Activated CD4-positive, alpha-beta memory T cell treated with anti-CD3 and anti-CD28 coated beads, Interleukin-2, amount 10 ng/mL, durations not matched to agents 7 days and 5 days (primary cell): ENCODE data around the gene ADA. TPM values are rescaled to one million over a fixed set of nuclear protein-coding genes. Genes with fewer than 3 reads are reported as not detected.
A peak's percentile ranks its signal among the peaks of the same experiment; 100 is the strongest.
"Not testable (repeated sequence)": the region's sequence is repeated elsewhere in the genome, so short reads cannot be mapped to it uniquely, and the experiment has no call there.

Experiments
- CTCF ChIA-PET: fragments of 350-600 bp; sonication (Branson Sonifier 250); formaldehyde crosslinking; loops from one replicate; lab custom pipeline; 2021; ENCODE audit warnings: antibody characterized with exemption, inconsistent platforms; lab: Charles Lee
- POLR2A ChIA-PET: fragments of 350-600 bp; sonication (Branson Sonifier 250); formaldehyde crosslinking; loops from one replicate; lab custom pipeline; 2021; ENCODE audit warnings: antibody characterized with exemption; lab: Charles Lee
- DNase-seq: peaks from one replicate; pipeline ENCODE4 v3.0.0-alpha.2; 2020
- H3K27ac Mint-ChIP-seq: one replicate; pipeline ENCODE4 v1.8.0; 2021; ENCODE audit warnings: mild to moderate bottlenecking, mixed read lengths
- H3K27me3 Mint-ChIP-seq: one replicate; pipeline ENCODE4 v1.8.0; 2021; ENCODE audit warnings: mixed read lengths
- H3K36me3 Mint-ChIP-seq: one replicate; pipeline ENCODE4 v1.8.0; 2021; ENCODE audit warnings: low read depth, mixed read lengths
- H3K4me1 Mint-ChIP-seq: one replicate; pipeline ENCODE4 v1.8.0; 2021; ENCODE audit warnings: mixed read lengths
- H3K4me3 Mint-ChIP-seq: one replicate; pipeline ENCODE4 v1.8.0; 2021; ENCODE audit warnings: mild to moderate bottlenecking, mixed read lengths
- H3K9me3 Mint-ChIP-seq: one replicate; pipeline ENCODE4 v1.8.0; 2021; ENCODE audit warnings: mixed read lengths
- total RNA-seq, 2 experiments: library from RNA; stranded (reverse); gene quantifications; one replicate each; pipeline ENCODE4 v1.2.3, GENCODE V29; 2021

ADA gene
- total RNA-seq, 2 experiments from 2014 or later, result 79.0 to 79.7 TPM

DNA sequence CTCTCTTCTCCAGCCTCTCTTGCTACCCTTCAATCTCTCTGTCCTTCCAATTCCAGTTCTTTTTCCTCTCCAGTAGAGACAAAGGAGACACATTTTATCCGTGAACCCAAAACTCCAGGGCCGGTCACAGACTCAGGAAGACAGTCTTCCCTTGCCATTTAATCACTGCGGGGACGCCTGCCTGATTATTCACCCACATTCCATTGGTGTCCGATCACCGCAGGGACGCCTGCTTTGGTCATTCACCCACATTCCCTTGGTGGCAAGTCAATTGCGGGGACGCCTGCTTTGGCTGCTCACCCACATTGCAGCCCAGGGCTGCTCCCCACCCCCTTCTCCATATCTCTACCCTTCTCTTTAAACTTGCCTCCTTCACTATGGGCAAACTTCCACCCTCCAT lies 19.4 kb upstream of the ADA start:
- H3K27me3 Mint-ChIP-seq, H3K27ac Mint-ChIP-seq, H3K36me3 Mint-ChIP-seq, H3K9me3 Mint-ChIP-seq, DNase-seq, H3K4me1 Mint-ChIP-seq: not testable (repeated sequence)
- POLR2A ChIA-PET, result interaction anchor here (1.7 to 2.2 kb wide), 3 partner anchors 18 to 28 kb away, joined by 4 to 9 read pairs (median 9); no protein-coding TSS in a partner anchor
- CTCF ChIA-PET, result interaction anchor here (1.8 kb wide), 1 partner anchor 20 kb away, joined by 8 read pairs; no protein-coding TSS in a partner anchor
- peak overlapping the region; percentile 82 for H3K4me3 Mint-ChIP-seq

GRCh38 chr20:44666066-44666465 lies 14.6 kb upstream of the ADA start:
- H3K36me3 Mint-ChIP-seq, result peaks cover 6% of the 10 kb centered on the region
- no peak overlapping the region for H3K4me3 Mint-ChIP-seq
- H3K27me3 Mint-ChIP-seq, result no peaks in the 10 kb centered on the region
- no peak for DNase-seq
- H3K4me1 Mint-ChIP-seq, result peaks cover 8% of the 10 kb centered on the region
- H3K27ac Mint-ChIP-seq, result no peak overlapping the region
- no peaks in the 10 kb centered on the region for H3K9me3 Mint-ChIP-seq
- ChIA-PET POLR2A (interaction anchor here (1.5 kb wide), 1 partner anchor 15 kb away, joined by 4 read pairs; the partner anchor contains the start of gene ADA), CTCF (interaction anchor here (0.5 to 1.6 kb wide), 4 partner anchors 17 to 82 kb away, joined by 3 to 5 read pairs (median 4); no protein-coding TSS in a partner anchor)

DNA sequence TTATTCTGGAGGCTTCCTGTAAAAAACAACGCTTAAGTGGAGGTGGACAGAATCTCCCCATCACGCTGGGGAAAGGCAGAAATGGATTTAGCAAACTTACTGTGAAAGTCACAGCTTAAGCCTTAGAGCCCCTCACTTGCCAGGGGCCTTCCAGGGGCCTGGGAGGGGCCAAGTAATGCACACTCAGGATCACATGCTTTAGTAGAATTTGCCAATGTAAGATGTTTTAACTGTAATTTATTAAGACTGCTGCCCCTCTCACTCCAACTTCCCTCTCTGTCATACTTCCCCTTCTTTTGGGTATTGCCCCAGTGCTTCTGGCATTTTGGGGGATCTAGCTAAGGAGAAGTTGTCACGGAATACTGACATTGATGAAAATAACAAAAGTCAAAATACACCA lies 12.6 kb upstream of the ADA start:
- POLR2A ChIA-PET, result no interaction called here
- no peak for DNase-seq
- Mint-ChIP-seq H3K9me3 (no peaks in the 10 kb centered on the region), H3K27me3 (no peaks in the 10 kb centered on the region), H3K4me3 (no peak overlapping the region), H3K27ac (no peak overlapping the region), H3K36me3 (peaks cover 18% of the 10 kb centered on the region), H3K4me1 (peaks cover 9% of the 10 kb centered on the region)
- CTCF ChIA-PET, result interaction anchor here (1.1 kb wide), 1 partner anchor 20 kb away, joined by 3 read pairs; no protein-coding TSS in a partner anchor

DNA sequence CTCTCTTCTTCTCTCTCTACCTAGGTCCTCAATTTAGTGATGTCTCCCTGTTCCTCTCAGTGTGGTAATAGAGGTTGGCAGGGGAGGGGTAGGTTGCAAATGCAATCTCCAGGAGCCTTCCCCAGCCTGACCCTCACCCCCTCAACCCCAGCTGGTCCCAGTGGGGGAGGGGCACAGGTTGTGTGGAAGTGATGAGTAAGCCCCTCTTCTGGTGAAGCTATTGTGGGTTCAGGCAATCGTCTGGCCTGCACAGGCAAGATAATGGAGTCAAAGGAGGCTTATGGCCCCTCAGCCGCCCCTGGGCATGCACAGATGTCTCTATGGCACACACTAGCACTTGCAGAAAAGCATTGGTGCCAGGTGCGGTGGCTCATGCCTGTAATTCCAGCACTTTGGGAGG lies 10.8 kb upstream of the ADA start:
- peaks cover 30% of the 10 kb centered on the region for H3K36me3 Mint-ChIP-seq
- H3K4me1 Mint-ChIP-seq, result peaks cover 6% of the 10 kb centered on the region
- no peaks in the 10 kb centered on the region for H3K9me3 Mint-ChIP-seq
- H3K27ac Mint-ChIP-seq, result no peak overlapping the region
- POLR2A ChIA-PET, result interaction anchor here (1.4 kb wide), 1 partner anchor 9 kb away, joined by 3 read pairs; no protein-coding TSS in a partner anchor
- no peak overlapping the region for H3K4me3 Mint-ChIP-seq
- no peaks in the 10 kb centered on the region for H3K27me3 Mint-ChIP-seq
- CTCF ChIA-PET, result interaction anchor here (0.5 to 1.5 kb wide), 3 partner anchors 9 to 276 kb away, joined by 3 to 5 read pairs (median 3); no protein-coding TSS in a partner anchor
- DNase-seq, result no peak

DNA sequence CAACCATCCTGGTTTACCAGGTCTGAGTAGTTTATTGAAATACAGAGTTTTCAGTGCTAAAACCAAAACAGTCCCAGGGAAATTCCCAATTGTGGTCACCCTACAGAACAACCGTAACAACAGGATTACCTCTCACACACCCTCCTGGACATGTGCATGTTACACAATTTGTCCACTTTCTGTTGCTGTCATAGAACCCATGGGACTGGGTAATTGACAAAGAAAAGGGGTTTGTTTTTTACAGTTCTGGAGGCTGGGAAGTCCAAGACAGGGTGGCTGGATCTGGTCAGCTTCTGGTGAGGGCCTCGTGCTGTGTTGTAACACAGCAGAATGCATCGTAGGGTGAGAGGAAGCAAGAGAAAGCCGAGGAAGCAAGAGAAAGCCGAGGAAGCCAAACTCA lies 9.1 kb upstream of the ADA start:
- Mint-ChIP-seq H3K9me3 (no peaks in the 10 kb centered on the region), H3K36me3 (peaks cover 30% of the 10 kb centered on the region), H3K4me3 (no peak overlapping the region), H3K27ac (no peak overlapping the region), H3K4me1 (peaks cover 4% of the 10 kb centered on the region), H3K27me3 (no peaks in the 10 kb centered on the region)
- DNase-seq, result no peak
- POLR2A ChIA-PET, result no interaction called here
- CTCF ChIA-PET, result no interaction called here

DNA sequence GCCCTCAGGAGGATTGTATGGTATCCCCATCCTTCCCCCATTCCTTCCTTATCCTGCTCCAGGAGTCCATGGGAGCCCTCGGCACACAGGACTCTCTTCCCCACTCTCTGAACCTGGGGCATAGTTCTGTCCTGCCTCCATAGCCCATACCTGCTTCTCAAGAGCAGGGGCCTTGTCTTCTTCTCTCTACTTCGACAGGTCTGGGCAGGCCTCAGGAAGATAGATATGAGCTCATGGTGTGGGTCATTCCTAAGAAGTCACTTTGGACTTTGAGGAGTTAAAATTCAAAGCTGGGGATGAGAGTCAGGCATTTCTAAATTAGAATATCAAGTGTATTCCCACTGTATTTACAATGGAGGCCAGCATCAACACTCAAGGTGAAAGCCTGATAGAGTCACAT lies 8.4 kb upstream of the ADA start:
- H3K4me1 Mint-ChIP-seq, result peaks cover 4% of the 10 kb centered on the region
- H3K27ac Mint-ChIP-seq, result no peak overlapping the region
- CTCF ChIA-PET, result no interaction called here

GRCh38 chr20:44658810-44659209 lies 7.3 kb upstream of the ADA start:
- POLR2A ChIA-PET, result no interaction called here
- H3K9me3 Mint-ChIP-seq, result no peaks in the 10 kb centered on the region
- CTCF ChIA-PET, result no interaction called here
- H3K4me1 Mint-ChIP-seq, result peaks cover 4% of the 10 kb centered on the region
- no peak overlapping the region for H3K27ac Mint-ChIP-seq
- DNase-seq, result no peak
- peaks cover 34% of the 10 kb centered on the region for H3K36me3 Mint-ChIP-seq
- H3K4me3 Mint-ChIP-seq, result no peak overlapping the region
- no peaks in the 10 kb centered on the region for H3K27me3 Mint-ChIP-seq

More for the DNA sequence above, 8.4 kb upstream of the ADA start:
- H3K9me3 Mint-ChIP-seq, result no peaks in the 10 kb centered on the region
- H3K36me3 Mint-ChIP-seq, result peaks cover 30% of the 10 kb centered on the region
- no peak overlapping the region for H3K4me3 Mint-ChIP-seq
- POLR2A ChIA-PET, result no interaction called here
- no peak for DNase-seq
- no peaks in the 10 kb centered on the region for H3K27me3 Mint-ChIP-seq

- Mint-ChIP-seq H3K27ac (no peak overlapping the region), H3K4me3 (no peak overlapping the region), H3K27me3 (no peaks in the 10 kb centered on the region), H3K9me3 (no peaks in the 10 kb centered on the region), H3K36me3 (peaks cover 40% of the 10 kb centered on the region), H3K4me1 (peaks cover 13% of the 10 kb centered on the region)
- POLR2A ChIA-PET, result no interaction called here
- CTCF ChIA-PET, result no interaction called here
- no peak for DNase-seq
Measured at GRCh38 chr20:44657875-44658274, 6.4 kb upstream of the ADA start.

GRCh38 chr20:44656448-44656847 lies 4.9 kb upstream of the ADA start:
- ChIA-PET POLR2A (interaction anchor here (1.1 kb wide), 1 partner anchor 11 kb away, joined by 3 read pairs; no protein-coding TSS in a partner anchor), CTCF (interaction anchor here (0.8 kb wide), 1 partner anchor 53 kb away, joined by 3 read pairs; no protein-coding TSS in a partner anchor)
- H3K27me3 Mint-ChIP-seq, result no peaks in the 10 kb centered on the region
- no peak for DNase-seq
- H3K9me3 Mint-ChIP-seq, result no peaks in the 10 kb centered on the region
- H3K4me3 Mint-ChIP-seq, result no peak overlapping the region
- peaks cover 38% of the 10 kb centered on the region for H3K36me3 Mint-ChIP-seq
- H3K27ac Mint-ChIP-seq, result no peak overlapping the region
- peaks cover 16% of the 10 kb centered on the region for H3K4me1 Mint-ChIP-seq

DNA sequence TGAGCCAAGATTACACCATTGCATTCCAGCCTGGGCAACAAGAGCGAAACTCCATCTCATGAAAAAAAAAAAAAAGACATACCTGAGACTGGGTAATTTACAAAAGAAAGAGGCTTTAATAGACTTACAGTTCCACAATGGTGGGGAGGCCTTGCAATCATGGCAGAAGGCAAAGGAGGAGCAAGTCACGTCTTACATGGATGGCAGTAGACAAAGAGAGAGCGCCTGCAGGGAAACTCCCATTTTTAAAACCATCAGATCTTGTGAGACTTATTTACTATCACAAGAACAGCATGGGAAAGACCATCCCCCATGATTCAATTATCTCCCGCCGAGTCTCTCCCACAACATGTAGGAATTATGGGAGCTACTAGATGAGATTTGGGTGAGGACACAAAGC lies 2.7 kb upstream of the ADA start:
- peaks cover 30% of the 10 kb centered on the region for H3K36me3 Mint-ChIP-seq
- ChIA-PET CTCF (interaction anchor here (1.5 to 1.6 kb wide), 2 partner anchors 11 to 29 kb away, joined by 5 to 6 read pairs; no protein-coding TSS in a partner anchor), POLR2A (interaction anchor here (1.2 to 1.8 kb wide), 2 partner anchors 10 to 12 kb away, joined by 4 to 10 read pairs; no protein-coding TSS in a partner anchor)
- H3K27ac Mint-ChIP-seq, H3K27me3 Mint-ChIP-seq, H3K4me3 Mint-ChIP-seq, H3K9me3 Mint-ChIP-seq, DNase-seq: not testable (repeated sequence)
- peaks cover 28% of the 10 kb centered on the region for H3K4me1 Mint-ChIP-seq

GRCh38 chr20:44653546-44653945 lies 2.0 kb upstream of the ADA start:
- CTCF ChIA-PET, result interaction anchor here (0.9 to 1.6 kb wide), 3 partner anchors 9 to 30 kb away, joined by 3 to 7 read pairs (median 6); no protein-coding TSS in a partner anchor
- Mint-ChIP-seq H3K36me3 (peaks cover 30% of the 10 kb centered on the region), H3K27me3 (no peaks in the 10 kb centered on the region), H3K4me1 (peaks cover 35% of the 10 kb centered on the region), H3K4me3 (peak overlapping the region; percentile 56), H3K9me3 (no peaks in the 10 kb centered on the region), H3K27ac (no peak overlapping the region)
- POLR2A ChIA-PET, result interaction anchor here (1.1 to 1.8 kb wide), 3 partner anchors 9 to 18 kb away, joined by 4 to 10 read pairs (median 4); no protein-coding TSS in a partner anchor
- DNase-seq, result no peak

DNA sequence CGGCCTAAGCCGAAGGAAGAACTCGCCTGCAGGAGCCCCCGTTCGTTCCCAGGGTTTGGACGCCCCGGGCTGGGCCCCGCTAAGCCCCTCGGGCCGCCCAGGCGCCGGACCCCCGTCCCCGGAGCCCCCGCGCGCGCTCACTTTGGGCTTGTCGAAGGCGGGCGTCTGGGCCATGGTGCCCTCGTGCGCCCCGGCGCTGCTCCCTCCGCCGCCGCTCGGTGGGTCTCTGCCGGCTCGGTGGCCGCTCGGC lies 140 bp downstream of the ADA start:
- DNase-seq, result no peak
- no peaks in the 10 kb centered on the region for H3K27me3 Mint-ChIP-seq
- H3K4me1 Mint-ChIP-seq, result peaks cover 57% of the 10 kb centered on the region
- no peaks in the 10 kb centered on the region for H3K9me3 Mint-ChIP-seq
- ChIA-PET POLR2A (interaction anchor here (1.0 to 3.4 kb wide), 7 partner anchors 9 to 235 kb away, joined by 4 to 15 read pairs (median 7); partner anchors contain the start of genes SERINC3 and YWHAB), CTCF (interaction anchor here (0.6 to 4.1 kb wide), 4 partner anchors 9 to 31 kb away, joined by 3 to 29 read pairs (median 4); no protein-coding TSS in a partner anchor)
- peaks cover 32% of the 10 kb centered on the region for H3K36me3 Mint-ChIP-seq
- H3K27ac Mint-ChIP-seq, result peak overlapping the region; percentile 80
- H3K4me3 Mint-ChIP-seq, result peak overlapping the region; percentile 96

- peaks cover 32% of the 10 kb centered on the region for H3K36me3 Mint-ChIP-seq
- H3K4me1 Mint-ChIP-seq, result peaks cover 61% of the 10 kb centered on the region
- peak; percentile 55 for DNase-seq
- CTCF ChIA-PET, result interaction anchor here (0.6 to 4.1 kb wide), 8 partner anchors 8 to 82 kb away, joined by 3 to 29 read pairs (median 4); no protein-coding TSS in a partner anchor
- no peaks in the 10 kb centered on the region for H3K9me3 Mint-ChIP-seq
- H3K27ac Mint-ChIP-seq, result peak overlapping the region; percentile 80
- POLR2A ChIA-PET, result interaction anchor here (1.0 to 3.4 kb wide), 9 partner anchors 8 to 236 kb away, joined by 3 to 15 read pairs (median 7); partner anchors contain the start of genes SERINC3 and YWHAB
- no peaks in the 10 kb centered on the region for H3K27me3 Mint-ChIP-seq
- peak overlapping the region; percentile 96 for H3K4me3 Mint-ChIP-seq
Measured at GRCh38 chr20:44650771-44651433, 597 bp downstream of the ADA start.
